H1 (cell line): ENCODE data around the gene ORMDL1. TPM values are rescaled to one million over a fixed set of nuclear protein-coding genes. Genes with fewer than 3 reads are reported as not detected.

Experiments used
- CTCF ChIA-PET: fragments of 300-600 bp; sonication (Branson Sonifier 250); formaldehyde crosslinking; loops from one replicate; lab custom pipeline; 2021; ENCODE audit not compliant: partially characterized antibody; lab: Charles Lee
- POLR2A ChIA-PET: fragments of 300-600 bp; sonication (Branson Sonifier 250); formaldehyde crosslinking; loops from one replicate; lab custom pipeline; 2021; ENCODE audit warnings: inconsistent platforms; ENCODE audit not compliant: partially characterized antibody; lab: Charles Lee
- DNase-seq, 2 experiments: peaks; one replicate each; pipeline versions ENCODE4 v3.0.0 to v3.0.0-alpha.2; 2010 to 2022; ENCODE audit warnings: low spot score in 2 of 2, low read depth in 1 of 2, mixed read lengths in 1 of 2
- FAIRE-seq: peaks from 2 replicates; lab custom pipeline; 2011; peaks lifted over from hg19 to GRCh38; lab: Jason Lieb, UNC
- H2AFZ ChIP-seq: 2 replicates; pipeline ENCODE4 v1.8.1; 2012; ENCODE audit warnings: low read length, inconsistent platforms
- H2AK5ac ChIP-seq: 2 replicates; pipeline ENCODE4 v1.6.1; 2013; ENCODE audit warnings: low read depth, low read length
- H2BK120ac ChIP-seq: replicated peaks from 2 replicates; pipeline ENCODE3; 2013; ENCODE audit warnings: low read depth, low read length, inconsistent platforms
- H2BK12ac ChIP-seq: 2 replicates; pipeline ENCODE4 v1.6.1; 2013; ENCODE audit warnings: low read depth, low read length
- H2BK15ac ChIP-seq: 2 replicates; pipeline ENCODE4 v1.6.1; 2013; ENCODE audit warnings: low read length
- H2BK20ac ChIP-seq: 2 replicates; pipeline ENCODE4 v1.6.1; 2013; ENCODE audit warnings: low read length
- H2BK5ac ChIP-seq: 2 replicates; pipeline ENCODE4 v1.6.1; 2013; ENCODE audit warnings: low read depth, low read length
- H3K14ac ChIP-seq: 2 replicates; pipeline ENCODE4 v1.6.1; 2013; ENCODE audit warnings: inconsistent platforms; ENCODE audit not compliant: insufficient read length
- H3K18ac ChIP-seq: 2 replicates; pipeline ENCODE4 v1.6.1; 2013; ENCODE audit warnings: low read length; ENCODE audit errors: extremely low read depth
- H3K23ac ChIP-seq: 2 replicates; pipeline ENCODE4 v1.6.1; 2013; ENCODE audit warnings: inconsistent platforms; ENCODE audit not compliant: insufficient read length
- H3K23me2 ChIP-seq: 2 replicates; pipeline ENCODE4 v1.6.1; 2013; ENCODE audit warnings: low read depth, low read length
- H3K27ac ChIP-seq: 2 replicates; pipeline ENCODE4 v1.6.1; 2011; ENCODE audit warnings: low read depth, low read length, inconsistent platforms
- H3K27me3 ChIP-seq, 4 experiments: replicated peaks in 1 of 4; 1 replicate in 1 of 4; 2 replicates in 3 of 4; pipeline versions ENCODE4 v1.6.1 to v1.8.1; 2011 to 2013; ENCODE audit warnings: low read length in 3 of 4, mild to moderate bottlenecking in 3 of 4, inconsistent platforms in 2 of 4, mixed read lengths in 2 of 4, moderate library complexity in 1 of 4; ENCODE audit not compliant: control insufficient read depth in 3 of 4, insufficient read depth in 3 of 4; ENCODE audit errors: extremely low read depth in 1 of 4
- H3K36me3 ChIP-seq, 4 experiments: 2 replicates each; pipeline versions ENCODE4 v1.6.1 to v1.8.1; 2011 to 2013; ENCODE audit warnings: mild to moderate bottlenecking in 4 of 4, low read length in 3 of 4, moderate library complexity in 2 of 4, control low read depth in 1 of 4, inconsistent platforms in 1 of 4; ENCODE audit not compliant: insufficient read depth in 4 of 4, control insufficient read depth in 2 of 4
- H3K4ac ChIP-seq: replicated peaks from 2 replicates; pipeline ENCODE3; 2013; ENCODE audit warnings: low read length, low read depth, mixed read lengths, inconsistent platforms; ENCODE audit not compliant: insufficient read length
- H3K4me1 ChIP-seq, 4 experiments: replicated peaks in 1 of 4; 1 replicate in 1 of 4; 2 replicates in 3 of 4; pipeline versions ENCODE4 v1.6.1 to v1.8.1; 2011 to 2013; ENCODE audit warnings: low read length in 3 of 4, inconsistent platforms in 2 of 4, mixed read lengths in 1 of 4; ENCODE audit not compliant: insufficient read depth in 4 of 4, control insufficient read depth in 3 of 4
- H3K4me2 ChIP-seq, 2 experiments: 2 replicates each; pipeline versions ENCODE4 v1.6.1 to v1.8.1; 2011 to 2013; ENCODE audit warnings: low read depth in 2 of 2, low read length in 2 of 2, control low read depth in 1 of 2, inconsistent platforms in 1 of 2, mild to moderate bottlenecking in 1 of 2; ENCODE audit not compliant: insufficient read depth in 1 of 2
- H3K4me3 ChIP-seq, 4 experiments: fragments of 200-600, 300-600 bp in 1 of 4; sonication (generic), shearing (Covaris generic), sonication (Bioruptor Twin) in 1 of 4; 2 replicates each; pipeline versions ENCODE4 v1.5.1 to v1.8.1; 2011 to 2016; ENCODE audit warnings: low read length in 4 of 4, low read depth in 3 of 4, control low read depth in 2 of 4, inconsistent platforms in 2 of 4, mild to moderate bottlenecking in 2 of 4, mixed read lengths in 1 of 4, moderate library complexity in 1 of 4; ENCODE audit not compliant: insufficient read depth in 2 of 4; ENCODE audit errors: extremely low read depth in 1 of 4
- H3K56ac ChIP-seq: replicated peaks from 2 replicates; pipeline ENCODE3; 2013; ENCODE audit warnings: low read depth, mild to moderate bottlenecking, mixed read lengths, low read length, inconsistent platforms; ENCODE audit not compliant: insufficient read length
- H3K79me1 ChIP-seq: 2 replicates; pipeline ENCODE4 v1.6.1; 2013; ENCODE audit warnings: low read depth, low read length, control low read depth
- H3K79me2 ChIP-seq, 2 experiments: 2 replicates each; pipeline versions ENCODE4 v1.6.1 to v1.8.1; 2012 to 2013; ENCODE audit warnings: low read length in 2 of 2, mild to moderate bottlenecking in 2 of 2, inconsistent platforms in 1 of 2; ENCODE audit not compliant: insufficient read depth in 2 of 2, control insufficient read depth in 1 of 2
- H3K9ac ChIP-seq, 4 experiments: replicated peaks in 1 of 4; 1 replicate in 1 of 4; 2 replicates in 3 of 4; pipeline versions ENCODE4 v1.6.1 to v1.8.1; 2011 to 2013; ENCODE audit warnings: low read depth in 3 of 4, low read length in 3 of 4, control low read depth in 2 of 4, mild to moderate bottlenecking in 2 of 4, moderate library complexity in 2 of 4, inconsistent platforms in 1 of 4; ENCODE audit errors: extremely low read depth in 1 of 4
- H3K9me3 ChIP-seq, 2 experiments: 2 replicates each; pipeline versions ENCODE4 v1.6.1 to v1.8.1; 2012 to 2013; ENCODE audit warnings: mild to moderate bottlenecking in 2 of 2, moderate library complexity in 2 of 2, control low read depth in 1 of 2, inconsistent platforms in 1 of 2, low read depth in 1 of 2, low read length in 1 of 2, mixed read lengths in 1 of 2; ENCODE audit not compliant: insufficient read depth in 2 of 2
- H4K20me1 ChIP-seq, 2 experiments: replicated peaks in 1 of 2; 2 replicates each; pipeline versions ENCODE3 to v1.8.1; 2011 to 2013; ENCODE audit warnings: inconsistent platforms in 2 of 2, low read length in 2 of 2, mild to moderate bottlenecking in 1 of 2; ENCODE audit not compliant: insufficient read depth in 2 of 2, control insufficient read depth in 1 of 2
- H4K5ac ChIP-seq: 2 replicates; pipeline ENCODE4 v1.6.1; 2013; ENCODE audit warnings: low read length, low read depth, mixed read lengths, inconsistent platforms; ENCODE audit not compliant: insufficient read length
- H4K8ac ChIP-seq: 2 replicates; pipeline ENCODE4 v1.8.0; 2013; ENCODE audit warnings: mild to moderate bottlenecking, moderate library complexity, low read length, inconsistent platforms; ENCODE audit not compliant: insufficient read depth; ENCODE audit errors: extremely low read depth
- H4K91ac ChIP-seq: replicated peaks from 2 replicates; pipeline ENCODE3; 2013; ENCODE audit warnings: low read length, mixed read lengths, inconsistent platforms; ENCODE audit not compliant: insufficient read length
- KDM4A ChIP-seq: IDR thresholded peaks from one replicate; pipeline ENCODE4 v1.7.1; 2012; ENCODE audit warnings: low read depth, mild to moderate bottlenecking, moderate library complexity, low read length, inconsistent platforms; ENCODE audit not compliant: severe bottlenecking
- SAP30 ChIP-seq: fragments of 300-600 bp; sonication (generic); IDR thresholded peaks from 2 replicates; pipeline ENCODE4 v1.7.1; 2012; ENCODE audit warnings: low read length, moderate library complexity, mild to moderate bottlenecking, inconsistent platforms; ENCODE audit not compliant: insufficient read depth, insufficient replicate concordance
- whole genome bisulfite sequencing, 2 experiments: shearing (Covaris generic) in 1 of 2; methylation state at CpG; one replicate each; pipeline versions ENCODE4 v1.1.6 to v1.1.7; 2013 to 2015; ENCODE audit warnings: low lambda C conversion rate in 2 of 2, mixed read lengths in 2 of 2, inconsistent platforms in 1 of 2, low coverage in 1 of 2, missing lambda C conversion rate in 1 of 2; ENCODE audit not compliant: insufficient replicate concordance in 2 of 2, insufficient coverage in 1 of 2, insufficient read length in 1 of 2; ENCODE audit errors: extremely low coverage in 1 of 2, missing lambda C conversion rate in 1 of 2; 5-methylcytosine and 5-hydroxymethylcytosine counted together
- polyA plus RNA-seq, 7 experiments: library from polyadenylated mRNA; depleted of rRNA in 3 of 7; stranded (reverse) in 5 of 7; unstranded in 2 of 7; fragments of >200 nt in 5 of 7; fragments of 200-250 nt in 2 of 7; gene quantifications; 1 replicate in 5 of 7; 2 replicates in 1 of 7; 4 replicates in 1 of 7; pipeline versions ENCODE4 v1.2.1 to v1.2.3, GENCODE V29; 2011 to 2013; ENCODE audit warnings: missing spikeins in 2 of 7, mixed read lengths in 2 of 7
- total RNA-seq: library from RNA; stranded (reverse); fragmentation: NEBNext Ultra II Directional; extraction: Animal tissue kit (Norgen Biotek cat#: 25700); gene quantifications from 2 replicates; pipeline ENCODE4 v1.2.1, GENCODE V29; 2021

The ORMDL1 gene
- total and polyA plus RNA-seq, 2 of the 8 experiments (the other 6 are each of a cell fraction or from before 2014, with no cell fraction given): 34.9 to 58.1 TPM

DNA sequence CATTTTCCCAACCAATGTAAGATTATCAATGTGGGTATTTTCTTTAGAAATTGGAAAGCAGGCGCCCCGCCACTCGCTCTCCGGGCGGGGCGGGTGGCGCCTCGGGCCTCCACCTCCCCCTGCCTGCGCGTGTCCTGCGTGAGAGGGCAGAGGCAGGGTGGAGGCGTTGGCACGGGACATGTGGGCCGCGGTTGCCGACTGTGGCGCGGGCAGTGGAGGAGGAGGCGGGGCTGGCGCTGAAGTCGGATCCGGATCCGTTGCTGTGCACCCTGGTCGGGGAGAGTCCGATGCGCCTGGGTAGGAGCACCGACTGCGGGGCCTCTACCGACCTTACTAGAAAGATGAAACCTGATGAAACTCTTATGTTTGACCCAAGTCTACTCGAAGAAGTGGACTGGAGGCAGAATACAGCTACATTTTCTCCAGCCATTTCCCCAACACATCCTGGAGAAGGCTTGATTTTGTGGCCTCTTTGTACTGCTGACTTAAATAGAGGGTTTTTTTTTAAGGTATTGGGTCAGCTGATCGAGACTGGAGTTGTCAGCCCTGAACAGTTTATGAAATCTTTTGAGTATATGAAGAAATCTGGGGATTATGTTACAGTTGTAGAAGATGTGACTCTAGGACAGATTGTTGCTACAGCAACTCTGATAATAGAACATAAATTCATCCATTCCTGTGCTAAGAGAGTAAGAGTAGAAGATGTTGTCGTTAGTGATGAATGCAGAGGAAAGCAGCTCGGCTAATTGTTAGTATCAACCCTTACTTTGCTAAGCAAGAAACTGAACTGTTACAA, 38.0 kb upstream of the ORMDL1 start:
- Histone ChIP-seq H4K20me1 (peaks cover 0 to 4% of the 10 kb centered on the region in 2 experiments), H4K8ac (no peak overlapping the region), H3K4me3 (no peak overlapping the region), H3K27me3 (no peaks in the 10 kb centered on the region), H2BK20ac (no peak overlapping the region), H3K14ac (no peak overlapping the region), H3K56ac (no peak overlapping the region), H3K23me2 (no peaks in the 10 kb centered on the region; the same call in 1 of the 2 replicates), H3K4me1 (peaks cover 0 to 7% (median 2%) of the 10 kb centered on the region in 4 experiments; a peak in 2 of 7 replicates), H2BK15ac (no peak overlapping the region), H2AK5ac (no peak overlapping the region), H2AFZ (no peak overlapping the region), H3K27ac (no peak overlapping the region), H2BK120ac (no peak overlapping the region), H2BK5ac (no peak overlapping the region), H3K9ac (no peak overlapping the region), H3K79me2 (peaks cover 0 to 28% of the 10 kb centered on the region in 2 experiments; a peak in 2 of 4 replicates), H4K91ac (no peak overlapping the region), H3K36me3 (peaks cover 3 to 22% (median 7%) of the 10 kb centered on the region in 4 experiments; a peak in 5 of 8 replicates), H4K5ac (no peak overlapping the region), H3K23ac (no peak overlapping the region), H3K4me2 (no peak overlapping the region), H3K79me1 (no peaks in the 10 kb centered on the region; the same call in 1 of the 2 replicates), H3K9me3 (no peaks in the 10 kb centered on the region), H3K18ac (no peak overlapping the region), H2BK12ac (no peak overlapping the region), H3K4ac (no peak overlapping the region)
- CTCF ChIA-PET: no interaction called here
- DNase-seq (no peak), FAIRE-seq (no peak)
- 90% methylated on average over 28 of the region's 33 CpGs; no CpG with 5 or more reads in 1 of the 2 experiments for WGBS, 2 experiments
- no peak for TF ChIP-seq SAP30
- no peak for TF ChIP-seq KDM4A
- POLR2A ChIA-PET: interaction anchor here (0.7 kb wide), 1 partner anchor 216 kb away, joined by 3 read pairs; no protein-coding TSS in a partner anchor
